GM19351 (cell line): ENCODE measurements around the gene ADGRE3.
A peak's percentile ranks its signal among the peaks of the same experiment; 100 is the strongest.

Source experiments
- ATAC-seq: cut with Tn5 transposase; IDR thresholded peaks from one replicate; pipeline ENCODE4 v1.9.1; 2021; ENCODE audit warnings: mild to moderate bottlenecking, moderate library complexity; ENCODE audit not compliant: unreplicated experiment

The ADGRE3 gene, protein sequence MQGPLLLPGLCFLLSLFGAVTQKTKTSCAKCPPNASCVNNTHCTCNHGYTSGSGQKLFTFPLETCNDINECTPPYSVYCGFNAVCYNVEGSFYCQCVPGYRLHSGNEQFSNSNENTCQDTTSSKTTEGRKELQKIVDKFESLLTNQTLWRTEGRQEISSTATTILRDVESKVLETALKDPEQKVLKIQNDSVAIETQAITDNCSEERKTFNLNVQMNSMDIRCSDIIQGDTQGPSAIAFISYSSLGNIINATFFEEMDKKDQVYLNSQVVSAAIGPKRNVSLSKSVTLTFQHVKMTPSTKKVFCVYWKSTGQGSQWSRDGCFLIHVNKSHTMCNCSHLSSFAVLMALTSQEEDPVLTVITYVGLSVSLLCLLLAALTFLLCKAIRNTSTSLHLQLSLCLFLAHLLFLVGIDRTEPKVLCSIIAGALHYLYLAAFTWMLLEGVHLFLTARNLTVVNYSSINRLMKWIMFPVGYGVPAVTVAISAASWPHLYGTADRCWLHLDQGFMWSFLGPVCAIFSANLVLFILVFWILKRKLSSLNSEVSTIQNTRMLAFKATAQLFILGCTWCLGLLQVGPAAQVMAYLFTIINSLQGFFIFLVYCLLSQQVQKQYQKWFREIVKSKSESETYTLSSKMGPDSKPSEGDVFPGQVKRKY

DNA sequence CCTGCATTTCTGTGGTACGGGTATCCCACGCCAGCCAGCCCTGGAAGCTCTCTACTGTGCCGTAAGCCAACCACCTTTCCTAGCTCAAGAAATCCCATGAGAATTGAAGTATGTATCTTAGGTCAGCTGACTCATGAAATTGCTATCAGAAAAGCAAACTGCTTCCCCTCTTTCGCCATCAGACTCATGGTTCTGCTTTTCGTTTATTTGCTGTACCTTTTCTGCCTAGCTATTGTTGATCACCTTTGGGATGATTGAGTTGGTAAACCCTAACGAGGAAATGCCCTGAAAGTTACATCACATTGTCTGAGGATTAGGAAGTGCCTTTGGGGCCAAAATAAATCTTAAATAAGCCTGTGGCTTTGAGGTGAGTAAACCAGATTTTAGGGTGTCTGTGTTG, at the start of gene ADGRE3:
Gene ADGRE3 (minus strand): TSS at position 81 of the 400 bp plus-strand sequence. CDS start 74 bp downstream, at position 7.
- ATAC-seq: no peak

DNA sequence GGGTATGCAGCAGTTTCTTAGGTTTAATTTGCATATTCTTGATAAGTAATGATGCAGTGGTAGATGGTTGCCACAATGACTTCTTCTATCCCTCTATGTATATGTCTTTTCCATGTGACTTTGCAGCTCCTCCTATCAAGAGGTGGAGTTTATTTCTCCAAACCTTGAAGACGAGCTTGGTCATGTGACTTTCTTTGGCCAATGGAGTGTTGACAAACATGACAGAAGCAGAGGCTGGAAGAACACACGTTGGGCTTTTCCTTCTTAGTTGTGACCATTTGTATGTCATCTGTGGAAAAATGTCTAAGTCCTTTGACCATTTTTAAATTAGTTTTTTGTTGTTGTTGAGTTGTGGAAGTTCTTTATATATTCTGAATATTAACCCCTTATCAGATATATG, 47.5 kb upstream of the ADGRE3 start:
- ATAC-seq: no peak

DNA sequence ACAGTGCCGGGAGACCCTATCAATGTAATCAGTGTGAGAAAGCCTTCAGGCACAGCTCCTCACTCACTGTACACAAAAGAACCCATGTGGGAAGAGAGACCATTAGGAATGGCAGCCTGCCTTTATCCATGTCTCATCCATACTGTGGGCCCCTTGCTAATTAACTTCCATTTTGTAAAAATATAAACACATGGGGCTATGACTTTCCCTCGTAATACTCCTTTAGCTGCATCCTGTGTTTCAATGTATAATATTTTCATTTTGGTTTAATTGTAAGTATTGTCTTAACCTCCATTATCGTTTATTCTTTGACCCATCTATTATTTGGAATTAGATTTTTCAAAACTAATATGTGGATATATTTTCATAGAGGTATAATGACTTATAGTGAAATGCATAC, 44.5 kb upstream of the ADGRE3 start:
- ATAC-seq: no peak

- no peak for ATAC-seq
Observed at GRCh38 chr19:14718522-14719116, 44.0 kb upstream of the ADGRE3 start.

GRCh38 chr19:14715841-14716240, 41.2 kb upstream of the ADGRE3 start:
- ATAC-seq: no peak

DNA sequence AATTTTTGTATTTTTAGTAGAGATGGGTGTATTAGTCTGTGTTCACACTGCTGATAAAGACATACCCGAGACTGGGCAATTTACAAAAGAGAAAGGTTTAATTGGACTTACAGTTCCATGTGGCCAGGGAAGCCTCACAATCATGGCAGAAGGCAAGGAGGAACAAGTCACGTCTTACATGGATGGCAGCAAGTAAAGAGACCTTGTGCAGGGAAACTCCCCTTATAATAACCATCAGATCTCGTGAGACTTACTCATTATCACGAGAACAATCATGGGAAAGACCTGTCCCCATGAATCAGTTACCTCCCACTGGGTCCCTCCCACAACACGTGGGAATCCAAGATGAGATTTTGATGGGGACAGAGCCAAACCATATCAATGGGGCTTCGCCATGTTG, 29.8 kb upstream of the ADGRE3 start:
- no peak for ATAC-seq

- no peak for ATAC-seq
Observed at GRCh38 chr19:14703833-14704232, 29.2 kb upstream of the ADGRE3 start.

GRCh38 chr19:14700711-14701375, 26.2 kb upstream of the ADGRE3 start:
- ATAC-seq: no peak

GRCh38 chr19:14699641-14700040, 25.0 kb upstream of the ADGRE3 start:
- ATAC-seq: no peak

DNA sequence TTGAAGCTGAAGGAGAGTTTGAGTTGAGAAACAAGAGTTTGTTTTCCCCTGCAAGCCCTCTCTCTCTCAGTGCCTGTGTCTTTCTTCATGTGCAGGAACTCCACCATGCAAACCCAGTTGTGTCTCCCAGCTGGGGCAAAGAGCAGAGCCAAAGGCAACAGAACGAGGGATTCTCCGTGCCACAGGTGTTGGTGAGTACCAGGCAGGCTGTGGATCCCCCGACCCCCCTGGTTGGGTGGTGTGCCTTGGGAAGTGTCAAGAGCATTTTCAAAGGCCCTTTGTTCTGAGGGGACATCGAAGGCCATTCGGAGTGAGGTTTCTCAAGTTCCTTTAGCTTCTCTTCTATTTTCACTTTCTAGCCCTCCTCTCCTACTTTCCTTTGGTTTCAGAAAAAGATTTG, 20.8 kb upstream of the ADGRE3 start:
- ATAC-seq: no peak

GRCh38 chr19:14694641-14695266, 20.1 kb upstream of the ADGRE3 start:
- ATAC-seq: no peak

- peak; percentile 93 for ATAC-seq
Observed at GRCh38 chr19:14689598-14690503, 15.2 kb upstream of the ADGRE3 start, which contains the start of gene ZNF333. TSS of gene ZNF333 (plus strand) at chr19:14690048. CDS start at chr19:14693492, 3,444 bp downstream.

- no peak for ATAC-seq
Observed at GRCh38 chr19:14686411-14686810, 11.8 kb upstream of the ADGRE3 start.

- no peak for ATAC-seq
Observed at GRCh38 chr19:14683439-14683838, 8.8 kb upstream of the ADGRE3 start.

- ATAC-seq: no peak
Observed at GRCh38 chr19:14682084-14682483, 7.4 kb upstream of the ADGRE3 start.

DNA sequence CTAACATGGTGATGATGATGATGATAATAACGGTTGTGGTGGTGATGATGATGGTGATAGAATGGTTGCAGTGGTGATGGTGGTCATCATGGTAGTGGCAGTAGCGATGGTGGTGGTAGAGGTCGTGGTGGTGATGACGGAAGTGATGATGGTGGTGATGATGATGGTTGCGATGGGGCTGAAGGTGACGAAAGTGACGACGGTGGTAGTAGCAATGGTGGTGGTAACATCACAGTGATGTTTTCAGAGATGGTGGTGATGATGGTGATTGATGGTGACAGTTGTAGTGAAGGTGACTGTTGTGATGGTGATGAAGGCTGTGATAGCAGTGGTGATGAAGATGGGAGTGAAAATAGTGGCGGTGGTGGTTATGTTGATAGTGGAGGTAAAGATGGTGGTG, 3.6 kb upstream of the ADGRE3 start:
- ATAC-seq: no peak

DNA sequence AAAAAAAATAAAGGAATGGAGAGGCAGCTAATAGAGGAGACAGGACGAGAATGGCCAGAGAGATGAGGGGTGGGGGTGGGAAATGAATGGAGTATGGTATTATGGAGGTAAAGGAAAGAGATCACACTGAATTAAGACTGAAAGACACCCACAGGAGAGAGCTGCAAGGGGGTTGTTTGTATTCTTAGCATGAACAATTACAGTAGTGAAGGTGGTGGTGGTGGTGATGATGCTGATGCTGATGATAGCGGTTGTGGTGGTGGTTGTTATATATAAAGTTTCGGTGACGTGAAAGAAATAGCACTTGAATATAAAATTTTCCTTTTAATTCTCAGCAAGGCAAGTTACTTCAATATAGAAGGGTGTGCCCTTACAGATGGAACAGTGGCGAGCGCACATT, 2.8 kb upstream of the ADGRE3 start:
- no peak for ATAC-seq

DNA sequence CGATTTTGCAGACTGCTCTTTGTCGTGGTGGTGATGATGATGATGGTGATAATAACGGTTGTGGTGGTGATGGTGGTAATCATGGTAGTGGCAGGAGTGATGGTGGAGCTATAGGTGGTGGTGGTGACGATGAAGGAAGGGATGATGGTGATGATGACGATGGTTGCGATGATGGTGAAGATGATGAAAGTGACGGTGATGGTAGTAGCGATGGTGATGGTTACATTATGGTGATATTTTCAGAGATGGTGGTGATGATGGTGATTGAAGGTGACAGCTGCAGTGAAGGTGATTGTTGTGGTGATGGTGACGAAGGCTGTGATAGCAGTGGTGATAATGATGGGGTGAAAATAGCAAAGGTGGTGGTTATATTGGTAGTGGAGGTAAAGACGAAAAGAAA, 2.1 kb upstream of the ADGRE3 start:
- no peak for ATAC-seq

DNA sequence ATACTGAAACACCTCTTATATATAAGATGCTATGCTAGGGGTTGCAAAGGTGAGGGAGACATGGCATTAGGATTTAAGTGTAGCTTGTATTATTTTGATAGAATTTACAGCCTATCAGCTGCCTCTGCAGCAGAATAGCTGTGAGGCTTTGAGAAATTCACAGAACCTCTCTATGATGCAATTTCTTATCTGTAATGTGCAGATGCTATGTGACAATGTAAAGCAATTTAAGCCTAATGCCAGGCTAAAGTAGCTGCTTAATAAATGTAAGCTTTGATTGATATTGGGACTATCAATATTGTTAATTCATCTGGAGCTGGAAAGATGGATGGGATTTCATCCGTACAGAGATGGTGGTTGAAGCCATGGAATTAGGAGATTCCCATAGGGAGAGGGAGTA, 1.6 kb downstream of the ADGRE3 start:
- ATAC-seq: no peak
